ENCODE data around the gene RNF7.
"Not testable (repeated sequence)": the region's sequence is repeated elsewhere in the genome, so short reads cannot be mapped to it uniquely, and the experiment has no call there.

RNF7 gene

GRCh38 chr3:141738022-141738890, at the start of gene RNF7:
Gene RNF7, plus strand, starts transcription at chr3:141738298. Its CDS starts 44 bp downstream, at chr3:141738342.
- peak; percentile 97 for DNase-seq (ENCODE audit: low spot score)

- no peak for DNase-seq (ENCODE audit: low spot score)
These were observed 47.5 kb upstream of the RNF7 start for GRCh38 chr3:141690431-141691072.

GRCh38 chr3:141691471-141691870, 46.6 kb upstream of the RNF7 start:
- not testable (repeated sequence) for DNase-seq (ENCODE audit: low spot score)

GRCh38 chr3:141692973-141693372, 45.1 kb upstream of the RNF7 start:
- not testable (repeated sequence) for DNase-seq (ENCODE audit: low spot score)

DNA sequence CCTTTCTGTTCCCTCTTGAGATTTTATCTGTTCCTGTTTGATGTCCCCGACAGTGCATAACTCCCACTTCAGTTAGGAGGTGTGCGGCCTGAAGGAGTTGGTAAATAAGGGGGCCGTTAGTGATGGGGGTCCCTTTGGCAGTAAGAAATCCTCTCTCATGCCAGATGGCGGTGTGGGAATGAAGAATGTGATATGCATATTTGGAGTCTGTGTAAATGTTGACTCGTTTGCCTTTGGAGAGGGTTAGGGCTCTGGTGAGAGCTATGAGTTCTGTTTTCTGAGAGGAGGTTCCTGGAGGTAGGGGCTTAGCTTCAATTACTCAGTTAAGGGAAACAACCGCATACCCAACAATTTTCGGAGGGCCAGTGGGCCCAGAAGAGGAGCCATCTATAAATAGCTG, 38.8 kb upstream of the RNF7 start:
- no peak for DNase-seq (ENCODE audit: low spot score)

DNA sequence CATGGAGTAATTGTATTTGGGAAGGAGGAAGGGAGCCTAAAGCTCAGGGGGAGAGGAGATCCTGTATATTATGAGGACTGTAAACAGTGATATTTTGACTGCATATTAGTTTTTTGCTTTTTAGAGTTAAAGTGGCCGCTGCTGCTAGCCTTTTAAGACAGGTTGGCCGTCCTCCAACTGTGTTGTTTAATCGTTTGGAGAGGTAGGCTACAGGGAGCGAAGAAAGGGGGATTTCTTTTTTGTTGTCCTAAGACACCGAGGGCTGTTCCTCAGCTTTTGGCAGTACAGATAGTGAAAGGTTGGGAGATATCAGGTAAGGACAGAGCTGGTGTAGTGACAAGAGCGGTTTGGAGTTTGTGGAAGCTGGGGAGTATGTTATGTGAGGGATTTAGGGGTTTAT, 38.2 kb upstream of the RNF7 start:
- DNase-seq (ENCODE audit: low spot score) = no peak

GRCh38 chr3:141703367-141703766, 34.7 kb upstream of the RNF7 start:
- DNase-seq (ENCODE audit: low spot score) = not testable (repeated sequence)

DNA sequence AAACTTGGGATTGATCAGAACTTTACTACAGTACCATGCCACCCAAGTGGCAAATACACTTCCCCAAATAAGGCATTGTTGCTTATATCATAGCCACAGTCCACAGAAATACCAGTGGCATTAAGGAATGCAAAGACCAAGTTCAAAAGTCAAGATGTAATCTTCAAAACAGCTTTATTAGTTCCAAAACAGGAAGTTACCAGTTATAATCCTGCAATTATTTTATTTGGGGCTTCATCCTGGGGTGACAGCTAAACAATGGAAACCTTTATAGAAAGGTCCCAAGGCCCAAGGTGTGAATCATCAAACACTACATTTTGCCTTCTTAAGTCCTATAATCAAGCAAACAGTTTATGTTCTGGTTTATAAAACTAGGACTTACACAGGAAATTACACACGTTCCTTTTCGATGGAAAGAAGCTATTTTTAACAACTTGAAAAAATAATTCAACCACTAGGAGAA, 30.3 kb upstream of the RNF7 start:
- DNase-seq (ENCODE audit: low spot score) = no peak

DNA sequence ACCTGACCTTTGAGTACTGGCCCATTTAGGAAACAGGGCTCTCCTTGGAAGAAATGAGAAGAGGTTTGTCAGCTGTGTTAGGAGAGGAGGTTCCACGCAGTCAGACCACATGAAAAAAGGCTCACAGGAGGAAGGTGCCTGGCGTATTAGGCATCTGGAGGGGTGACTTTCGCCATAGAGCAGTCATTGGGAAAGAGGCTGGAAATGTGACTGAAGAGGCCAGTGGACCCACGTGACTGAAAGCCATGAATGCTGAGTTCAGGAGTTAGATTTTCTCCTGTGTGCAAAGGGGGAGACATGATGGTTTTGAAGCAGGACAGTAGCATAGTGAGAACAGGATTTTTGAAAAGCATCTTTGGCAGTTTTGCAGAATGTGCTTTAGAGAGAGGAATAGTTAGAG, 29.7 kb upstream of the RNF7 start:
- DNase-seq (ENCODE audit: low spot score) = no peak

- no peak for DNase-seq (ENCODE audit: low spot score)
These were observed 28.9 kb upstream of the RNF7 start for GRCh38 chr3:141709126-141709770.

DNA sequence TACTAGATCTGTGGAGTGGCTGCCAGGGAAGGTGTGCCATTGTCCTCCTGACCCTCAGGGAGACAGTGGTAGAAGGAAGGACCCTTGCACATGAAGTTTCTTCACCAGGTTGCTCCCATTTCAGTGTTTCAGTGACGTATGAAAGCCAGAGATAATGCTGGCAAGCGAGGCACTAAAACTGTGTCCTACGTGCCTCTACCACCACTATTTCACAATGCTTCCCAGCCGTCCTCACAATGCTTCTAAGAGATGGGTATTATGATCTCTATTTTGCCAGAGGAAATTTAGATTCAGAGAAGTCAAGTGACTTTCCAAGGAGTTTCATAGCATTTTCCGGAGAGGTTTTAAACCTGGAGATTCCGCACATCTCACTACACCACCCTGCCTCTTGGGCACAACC, 28.0 kb upstream of the RNF7 start:
- DNase-seq (ENCODE audit: low spot score) = no peak

DNA sequence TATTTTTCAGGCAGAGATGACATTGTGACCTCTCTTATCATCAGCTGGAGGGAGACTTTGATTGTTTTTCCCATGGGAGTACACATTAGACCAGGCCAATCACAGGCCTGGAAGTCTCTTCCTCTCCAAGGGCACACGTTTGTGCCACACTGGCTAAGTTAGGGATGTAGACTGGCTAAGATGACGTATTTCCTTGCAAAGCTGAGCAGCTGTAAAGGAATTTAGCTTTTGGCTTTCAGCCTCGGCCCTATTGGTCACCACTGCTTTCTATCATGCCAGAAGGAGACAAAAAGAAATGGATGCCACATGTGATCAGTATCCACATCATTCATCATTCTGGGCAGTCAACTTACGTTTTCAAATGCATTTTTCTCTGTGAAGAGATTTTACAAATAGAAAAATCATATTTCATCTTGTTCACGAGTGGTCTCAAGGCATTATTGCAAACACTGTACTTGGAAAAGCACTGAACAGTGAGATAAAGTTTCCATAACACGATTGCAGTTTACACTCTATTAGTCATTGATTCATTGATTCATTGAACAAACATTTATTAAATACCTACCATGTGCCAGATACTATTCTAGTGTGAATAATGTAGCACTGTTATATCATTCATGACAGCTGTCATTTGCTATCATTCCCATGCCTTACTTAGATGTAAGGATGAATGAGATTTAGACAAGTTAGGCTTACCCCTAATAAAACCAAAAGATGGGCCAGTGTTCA, 27.0 kb upstream of the RNF7 start:
- no peak for DNase-seq (ENCODE audit: low spot score)

GRCh38 chr3:141714671-141715070, 23.4 kb upstream of the RNF7 start:
- DNase-seq (ENCODE audit: low spot score) = no peak

DNA sequence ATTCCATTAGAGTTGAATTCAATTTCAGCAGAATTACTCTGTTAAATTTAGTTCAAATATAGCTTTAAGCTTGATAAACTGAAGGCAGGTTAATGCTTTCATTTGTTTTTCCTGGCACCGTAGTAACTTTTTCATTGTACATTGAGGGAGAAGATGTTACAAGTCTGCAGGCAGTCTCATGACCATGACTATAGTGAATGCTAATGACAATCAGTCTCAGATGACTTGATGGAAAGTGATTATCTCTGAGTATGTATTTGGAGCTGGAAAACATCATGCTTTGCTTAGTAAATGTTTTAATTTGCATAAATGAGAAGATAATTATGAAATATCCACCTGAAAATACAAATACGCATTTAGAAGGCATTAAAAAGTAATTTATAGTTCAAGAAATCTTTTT, 16.0 kb upstream of the RNF7 start:
- no peak for DNase-seq (ENCODE audit: low spot score)

GRCh38 chr3:141722648-141723047, 15.4 kb upstream of the RNF7 start:
- no peak for DNase-seq (ENCODE audit: low spot score)

DNA sequence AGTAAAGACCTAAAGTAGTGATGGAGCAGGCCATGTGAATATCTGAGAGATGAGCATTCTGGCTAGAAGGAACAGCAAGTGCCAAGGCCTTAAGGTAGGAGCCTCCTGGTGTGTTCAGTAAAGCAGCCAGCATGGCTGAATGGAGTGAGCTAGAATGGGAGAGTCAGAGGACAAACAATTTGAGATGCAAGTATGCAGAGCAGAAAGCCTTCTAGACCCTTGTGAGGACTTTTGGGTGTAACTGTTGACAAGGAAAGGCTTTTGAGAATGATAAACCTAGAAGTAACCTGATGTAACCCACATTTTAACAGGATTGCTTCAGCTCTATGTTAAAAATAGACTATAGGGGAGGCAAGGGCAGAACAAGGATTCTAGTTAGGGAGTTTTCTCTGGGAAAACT, 14.8 kb upstream of the RNF7 start:
- no peak for DNase-seq (ENCODE audit: low spot score)

GRCh38 chr3:141724186-141724585, 13.9 kb upstream of the RNF7 start:
- no peak for DNase-seq (ENCODE audit: low spot score)

- DNase-seq (ENCODE audit: low spot score) = no peak
These were observed 13.1 kb upstream of the RNF7 start for GRCh38 chr3:141725036-141725435.

GRCh38 chr3:141726483-141726882, 11.6 kb upstream of the RNF7 start:
- no peak for DNase-seq (ENCODE audit: low spot score)

DNA sequence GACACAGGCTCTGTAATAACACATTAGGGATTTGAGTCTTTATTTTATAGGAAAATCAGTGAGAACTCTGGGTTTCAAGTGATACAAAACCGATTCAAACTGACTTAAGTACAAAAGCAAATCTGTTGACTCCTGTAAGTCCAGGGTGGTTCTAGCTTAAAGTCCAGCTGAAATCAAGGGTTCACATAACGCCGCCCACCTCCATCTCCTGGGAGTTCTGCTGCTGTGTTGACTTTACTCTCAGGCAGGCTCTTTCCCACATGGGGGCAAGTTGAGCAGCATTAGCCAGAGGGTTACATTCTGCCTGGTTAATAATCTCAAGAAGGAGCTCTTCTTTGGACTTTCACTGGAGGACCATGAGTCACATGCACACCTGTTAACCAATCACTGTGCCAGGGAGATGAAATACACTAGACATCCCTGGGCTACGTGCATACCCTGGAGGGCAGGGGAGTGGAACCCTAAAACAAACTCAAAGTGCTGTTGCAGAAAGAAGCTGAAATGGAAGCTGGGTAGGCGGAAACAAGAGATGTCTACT, 9.7 kb upstream of the RNF7 start:
- DNase-seq (ENCODE audit: low spot score) = no peak

GRCh38 chr3:141729240-141729639, 8.9 kb upstream of the RNF7 start:
- no peak for DNase-seq (ENCODE audit: low spot score)

- no peak for DNase-seq (ENCODE audit: low spot score)
These were observed 2.9 kb upstream of the RNF7 start for GRCh38 chr3:141735176-141735575.
